Smooth muscle cell (in vitro differentiated cells): ENCODE data around the gene ETFDH. TPM values are rescaled to one million over a fixed set of nuclear protein-coding genes. Genes with fewer than 3 reads are reported as not detected.

Source experiments
- DNase-seq: peaks from one replicate; lab custom pipeline; 2025; ENCODE audit not compliant: unreplicated experiment; lab: John Stamatoyannopoulos, UW
- H2AFZ ChIP-seq: fragments of 200-600 bp; sonication (generic); 2 replicates; pipeline ENCODE4 v1.6.0; 2016; ENCODE audit warnings: antibody characterized with exemption, low read depth, mild to moderate bottlenecking
- H3F3A ChIP-seq: fragments of 200-600 bp; sonication (generic); 2 replicates; pipeline ENCODE4 v1.6.0; 2017; ENCODE audit warnings: antibody characterized with exemption, low read depth
- H3K27ac ChIP-seq: fragments of 200-600 bp; sonication (generic); 2 replicates; pipeline ENCODE4 v1.5.1; 2016; ENCODE audit warnings: low read depth, mild to moderate bottlenecking
- H3K27me3 ChIP-seq: fragments of 200-600 bp; sonication (generic); 2 replicates; pipeline ENCODE4 v1.6.1; 2016; ENCODE audit warnings: low read depth, mild to moderate bottlenecking
- H3K36me3 ChIP-seq: fragments of 200-600 bp; sonication (generic); 2 replicates; pipeline ENCODE4 v1.5.1; 2016; ENCODE audit warnings: low read depth
- H3K4me1 ChIP-seq: fragments of 200-600 bp; sonication (generic); 2 replicates; pipeline ENCODE4 v1.5.1; 2016; ENCODE audit warnings: low read depth
- H3K4me2 ChIP-seq: fragments of 200-600 bp; sonication (generic); 2 replicates; pipeline ENCODE4 v1.6.0; 2016; ENCODE audit warnings: mild to moderate bottlenecking
- H3K4me3 ChIP-seq: fragments of 200-600 bp; sonication (generic); 2 replicates; pipeline ENCODE4 v1.5.1; 2016; ENCODE audit warnings: mild to moderate bottlenecking
- H3K79me2 ChIP-seq: fragments of 200-600 bp; sonication (generic); 2 replicates; pipeline ENCODE4 v1.6.0; 2016; ENCODE audit warnings: low read depth, mild to moderate bottlenecking
- H3K9ac ChIP-seq: fragments of 200-600 bp; sonication (generic); 2 replicates; pipeline ENCODE4 v1.6.0; 2016; ENCODE audit warnings: low read depth
- H3K9me3 ChIP-seq: fragments of 200-600 bp; sonication (generic); replicated peaks from 2 replicates; pipeline ENCODE4 v1.5.1; 2016; ENCODE audit warnings: low read depth
- H4K20me1 ChIP-seq: fragments of 200-600 bp; sonication (generic); 2 replicates; pipeline ENCODE4 v1.6.0; 2016; ENCODE audit warnings: low read depth
- CTCF ChIP-seq: fragments of 200-600 bp; sonication (generic); IDR thresholded peaks from 2 replicates; pipeline ENCODE4 v1.5.1; 2017; ENCODE audit warnings: borderline replicate concordance, mild to moderate bottlenecking, antibody characterized with exemption; ENCODE audit not compliant: insufficient read depth, poor library complexity, severe bottlenecking
- WGBS: methylation state at CpG from one replicate; pipeline ENCODE4 v1.1.7; 2016; ENCODE audit warnings: low lambda C conversion rate; 5-methylcytosine and 5-hydroxymethylcytosine counted together
- polyA plus RNA-seq: library from polyadenylated mRNA; unstranded; fragments of >200 nt; fragmentation: Nextera tagmentation; extraction: Ambion mirVana; gene quantifications from 2 replicates; pipeline ENCODE4 v1.2.1, GENCODE V29; 2016
- total RNA-seq: library from RNA; depleted of rRNA; stranded (reverse); fragments of >200 nt; gene quantifications from 2 replicates; pipeline ENCODE4 v1.2.3, GENCODE V29; 2014

The ETFDH gene
- total and polyA plus RNA-seq, 2 experiments from 2014 or later: 9.0 to 9.6 TPM

GRCh38 chr4:158728236-158728635, 56.1 kb downstream of the ETFDH start:
- H3K4me2 ChIP-seq: no peak overlapping the region
- 73% methylated on average over 1 of the region's 1 CpG for WGBS
- no peak overlapping the region for H3K4me3 ChIP-seq
- H3K27ac ChIP-seq: no peak overlapping the region
- no peaks in the 10 kb centered on the region for H3K79me2 ChIP-seq
- no peak overlapping the region for H3K9ac ChIP-seq
- H2AFZ ChIP-seq: no peak overlapping the region
- no peaks in the 10 kb centered on the region for H3K27me3 ChIP-seq
- H3K36me3 ChIP-seq: no peaks in the 10 kb centered on the region
- no peak for TF ChIP-seq CTCF
- DNase-seq: no peak
- H4K20me1 ChIP-seq: no peaks in the 10 kb centered on the region
- H3K4me1 ChIP-seq: no peaks in the 10 kb centered on the region
- no peaks in the 10 kb centered on the region for H3F3A ChIP-seq
- no peaks in the 10 kb centered on the region for H3K9me3 ChIP-seq

- no peak overlapping the region for H2AFZ ChIP-seq
- DNase-seq: peak; percentile 0
- H3K79me2 ChIP-seq: no peaks in the 10 kb centered on the region
- H3K9me3 ChIP-seq: no peaks in the 10 kb centered on the region
- H3K4me2 ChIP-seq: no peak overlapping the region
- H3F3A ChIP-seq: no peaks in the 10 kb centered on the region
- H3K27me3 ChIP-seq: no peaks in the 10 kb centered on the region
- H4K20me1 ChIP-seq: no peaks in the 10 kb centered on the region
- no peak overlapping the region for H3K9ac ChIP-seq
- no peaks in the 10 kb centered on the region for H3K4me1 ChIP-seq
- H3K4me3 ChIP-seq: no peak overlapping the region
- H3K36me3 ChIP-seq: no peaks in the 10 kb centered on the region
- no peak overlapping the region for H3K27ac ChIP-seq
- peak; percentile 78 for TF ChIP-seq CTCF
- WGBS: 41% methylated on average over 5 of the region's 5 CpGs
These were observed 57.8 kb downstream of the ETFDH start for GRCh38 chr4:158729716-158730559.

- DNase-seq: no peak
- WGBS: 95% methylated on average over 2 of the region's 2 CpGs
- H3F3A ChIP-seq: no peaks in the 10 kb centered on the region
- TF ChIP-seq CTCF: no peak
- no peaks in the 10 kb centered on the region for H3K79me2 ChIP-seq
- H3K36me3 ChIP-seq: no peaks in the 10 kb centered on the region
- no peak overlapping the region for H2AFZ ChIP-seq
- H3K4me3 ChIP-seq: no peak overlapping the region
- H3K27ac ChIP-seq: no peak overlapping the region
- H3K9me3 ChIP-seq: no peaks in the 10 kb centered on the region
- H3K4me1 ChIP-seq: no peaks in the 10 kb centered on the region
- no peak overlapping the region for H3K4me2 ChIP-seq
- no peaks in the 10 kb centered on the region for H4K20me1 ChIP-seq
- H3K9ac ChIP-seq: no peak overlapping the region
- no peaks in the 10 kb centered on the region for H3K27me3 ChIP-seq
These were observed 66.8 kb downstream of the ETFDH start for GRCh38 chr4:158738866-158739265.

GRCh38 chr4:158739600-158739999, 67.5 kb downstream of the ETFDH start:
- H3K4me3 ChIP-seq: no peak overlapping the region
- no peaks in the 10 kb centered on the region for H3K79me2 ChIP-seq
- H3F3A ChIP-seq: no peaks in the 10 kb centered on the region
- no peak overlapping the region for H2AFZ ChIP-seq
- H3K27me3 ChIP-seq: no peaks in the 10 kb centered on the region
- H3K36me3 ChIP-seq: no peaks in the 10 kb centered on the region
- H3K27ac ChIP-seq: no peak overlapping the region
- H4K20me1 ChIP-seq: no peaks in the 10 kb centered on the region
- H3K9me3 ChIP-seq: no peaks in the 10 kb centered on the region
- H3K9ac ChIP-seq: no peak overlapping the region
- WGBS: 81% methylated on average over 2 of the region's 2 CpGs
- TF ChIP-seq CTCF: no peak
- no peak overlapping the region for H3K4me2 ChIP-seq
- DNase-seq: no peak
- H3K4me1 ChIP-seq: no peaks in the 10 kb centered on the region
